Ureter (tissue), 1 donor: ENCODE results near the gene UBL7. TPM values are rescaled to one million over a fixed set of nuclear protein-coding genes. Genes with fewer than 3 reads are reported as not detected.

ENCODE experiments used
- DNase-seq: peaks from one replicate; pipeline ENCODE4 v3.0.0-alpha.2; 2020; ENCODE audit warnings: low spot score
- total RNA-seq: library from RNA; stranded (reverse); gene quantifications from one replicate; pipeline ENCODE4 v1.2.4, GENCODE V29; 2023
- donor health status: DM: yes; HTN: yes; CAD: no.

UBL7 gene
- total RNA-seq, 1 donor from 2014 or later: 26.7 TPM

GRCh38 chr15:74441248-74441941, 19.6 kb downstream of the UBL7 start:
- DNase-seq: no peak

- peak; percentile 74 for DNase-seq
These were observed 22.1 kb downstream of the UBL7 start for GRCh38 chr15:74438721-74439316.

DNA sequence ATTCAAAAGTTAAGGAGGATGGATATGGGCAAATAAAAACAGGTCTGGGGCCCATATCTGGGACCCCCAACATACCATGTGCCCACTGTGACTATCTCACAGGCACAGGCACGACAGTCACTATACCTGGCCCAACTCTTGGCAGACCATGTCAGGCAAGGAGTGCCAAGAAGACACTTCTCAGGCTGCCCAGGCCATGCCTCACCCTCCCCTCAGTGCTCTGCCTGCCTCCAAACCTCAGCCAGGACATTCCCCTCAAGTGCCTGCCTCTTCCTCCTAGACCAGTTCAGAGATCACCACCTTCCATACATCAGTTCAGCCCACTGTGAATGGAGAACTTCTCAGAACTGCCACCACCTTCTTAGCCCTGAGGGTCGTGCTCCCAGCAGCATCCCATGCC, 22.8 kb downstream of the UBL7 start:
- no peak for DNase-seq

GRCh38 chr15:74434263-74435136, 26.5 kb downstream of the UBL7 start:
- DNase-seq: no peak

DNA sequence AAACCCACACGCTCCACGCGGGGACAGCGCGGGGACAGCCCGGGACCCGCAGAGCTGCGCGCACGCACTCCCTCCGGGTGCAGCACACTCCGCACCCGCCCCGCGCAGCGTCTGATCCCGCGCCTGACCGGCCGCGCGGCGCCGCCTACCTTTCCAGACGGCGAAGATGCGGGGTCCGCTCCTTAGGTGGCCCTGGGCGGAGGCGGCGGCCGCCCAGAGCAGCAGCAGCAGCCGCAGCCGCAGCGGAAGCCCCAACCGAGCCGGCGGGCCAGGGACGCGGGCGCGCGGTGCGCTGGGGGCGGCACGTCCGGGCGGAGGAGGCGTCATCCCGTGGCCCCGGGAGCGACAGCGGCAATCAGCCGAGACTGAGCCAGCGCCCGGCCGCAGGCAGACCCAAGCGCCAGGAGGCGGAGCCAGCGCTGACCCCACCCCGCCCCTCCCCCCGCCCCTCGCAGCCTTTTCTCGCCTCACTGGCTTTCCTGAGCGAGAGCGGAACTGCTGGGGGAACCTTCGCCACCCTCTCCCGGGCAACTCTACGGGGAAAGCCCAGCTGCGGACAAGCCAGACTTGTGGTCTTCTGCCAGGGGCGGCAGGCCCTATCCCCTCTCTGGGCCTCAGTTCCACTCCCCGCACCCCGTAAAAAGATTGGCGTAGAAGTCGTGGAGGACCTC, 27.2 kb downstream of the UBL7 start, which contains the start of gene SEMA7A:
TSS of gene SEMA7A (minus strand) at position 367 of the 671 bp plus-strand sequence. CDS start at position 327, 40 bp downstream.
- peak; percentile 77 for DNase-seq

- DNase-seq: no peak
These were observed 27.9 kb downstream of the UBL7 start for GRCh38 chr15:74432968-74433591.

DNA sequence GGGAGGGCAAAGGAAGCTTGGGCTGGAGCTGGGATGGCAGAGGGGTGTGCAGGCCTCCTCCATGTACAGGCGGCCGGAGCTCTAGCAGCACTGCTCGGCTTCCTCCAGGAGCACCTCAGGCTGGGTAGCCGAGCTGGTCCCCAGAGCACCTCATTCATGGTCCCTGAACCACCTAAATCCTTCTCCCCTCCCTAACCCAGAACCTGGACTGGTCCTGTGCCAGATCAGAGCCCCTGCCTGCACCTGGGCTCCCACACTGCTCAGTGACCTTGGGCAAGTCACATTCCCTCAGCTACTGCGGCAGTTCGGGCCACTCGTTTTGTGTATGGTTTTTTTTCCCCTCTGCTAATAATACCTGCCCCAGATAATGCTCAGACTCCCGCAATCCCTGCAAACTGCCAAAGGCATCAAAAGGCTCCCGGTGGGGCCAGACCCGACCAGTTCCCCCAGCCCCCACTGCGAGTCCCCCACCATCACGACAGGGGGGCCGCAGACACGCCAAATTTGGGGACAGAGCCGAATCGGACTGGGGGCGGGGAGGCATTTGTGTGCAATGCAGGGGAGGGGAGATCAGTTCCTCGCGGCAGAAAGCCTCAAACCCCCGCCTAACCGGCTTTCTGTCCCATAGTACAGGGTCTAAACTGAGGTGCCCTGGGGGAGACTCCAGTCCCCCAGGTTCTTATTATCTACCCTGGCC, 28.5 kb downstream of the UBL7 start:
- DNase-seq: no peak

- no peak for DNase-seq
These were observed 29.3 kb downstream of the UBL7 start for GRCh38 chr15:74431645-74432044.

- no peak for DNase-seq
These were observed 29.8 kb downstream of the UBL7 start for GRCh38 chr15:74431116-74431515.

- DNase-seq: no peak
These were observed 30.4 kb downstream of the UBL7 start for GRCh38 chr15:74430510-74430951.

DNA sequence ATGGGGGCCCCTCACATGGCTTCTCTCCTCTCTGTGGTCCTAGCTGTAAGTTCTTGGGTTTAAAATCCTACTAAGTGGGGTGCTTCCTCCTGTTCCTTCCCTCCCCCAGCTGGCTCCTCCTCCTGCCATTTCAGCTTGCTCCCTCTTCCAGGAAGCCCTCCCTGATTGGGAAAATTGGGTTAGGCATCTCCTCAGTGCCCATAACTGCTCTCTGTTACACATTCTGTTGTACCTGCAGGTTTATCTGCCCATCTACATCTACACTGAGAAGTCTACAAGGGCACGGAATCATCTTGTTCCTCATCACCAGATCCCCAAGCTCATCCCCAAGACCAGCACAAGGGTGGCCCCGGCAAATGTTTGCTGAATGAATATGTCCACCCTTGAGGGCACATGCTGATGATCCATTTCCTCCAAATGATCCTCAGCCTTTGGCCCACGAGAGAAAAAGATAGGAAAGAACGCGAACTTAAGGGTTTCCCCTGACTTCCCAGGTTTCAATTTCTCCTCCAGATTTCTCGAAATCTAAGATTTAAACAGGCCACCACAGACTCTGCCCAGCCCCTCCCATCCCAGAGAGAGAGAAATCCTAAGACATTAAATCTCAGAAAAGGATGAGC, 31.1 kb downstream of the UBL7 start:
- no peak for DNase-seq

- no peak for DNase-seq
These were observed 31.8 kb downstream of the UBL7 start for GRCh38 chr15:74428970-74429780.

DNA sequence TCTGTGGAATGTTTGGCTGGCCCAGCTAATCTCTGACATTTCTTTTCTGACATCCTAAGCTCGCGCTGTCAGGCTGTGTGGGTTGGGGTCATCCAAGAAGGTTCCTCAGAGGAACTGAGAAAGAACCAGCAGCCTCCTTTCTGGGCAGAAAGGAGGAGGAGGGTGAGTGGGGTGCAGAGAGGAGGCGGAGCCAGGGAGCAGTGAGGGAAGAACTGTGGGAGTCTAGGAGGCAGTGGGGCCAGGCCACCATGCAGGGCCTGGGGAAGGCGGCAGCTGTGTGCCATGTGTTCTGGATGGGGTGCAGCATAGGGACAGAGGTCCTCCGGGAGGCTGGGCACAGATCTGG, 32.5 kb downstream of the UBL7 start:
- no peak for DNase-seq

- no peak for DNase-seq
These were observed 33.1 kb downstream of the UBL7 start for GRCh38 chr15:74427607-74428441.

- DNase-seq: no peak
These were observed 34.3 kb downstream of the UBL7 start for GRCh38 chr15:74426404-74427281.

DNA sequence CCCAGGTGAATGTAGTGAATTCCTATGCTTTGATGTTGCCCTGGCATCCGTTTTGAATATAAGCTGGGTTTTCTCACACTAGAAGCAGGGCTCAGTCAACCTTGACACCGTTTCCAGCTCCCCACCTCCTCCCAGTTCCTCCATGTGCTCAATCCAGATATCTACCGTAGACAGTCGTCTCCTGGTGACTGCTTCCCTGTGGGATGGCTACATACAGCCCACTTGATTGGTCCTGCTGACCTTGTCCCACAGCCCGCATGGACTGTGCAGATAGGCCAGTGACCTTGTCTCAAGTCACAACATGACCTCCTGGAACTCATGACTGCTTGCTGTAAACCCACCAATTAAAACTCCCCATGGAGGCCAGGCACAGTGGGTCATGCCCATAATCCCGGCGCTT, 35.3 kb downstream of the UBL7 start:
- DNase-seq: no peak

- no peak for DNase-seq
These were observed 35.9 kb downstream of the UBL7 start for GRCh38 chr15:74424901-74425528.
